GM06990 (cell line): ENCODE data around the gene TGM1.

Source experiments
- DNase-seq: peaks from one replicate; pipeline ENCODE4 v3.0.0-alpha.2; 2011; ENCODE audit not compliant: insufficient read length; ENCODE audit errors: extremely low read depth
- H3K27me3 ChIP-seq: replicated peaks from 2 replicates; pipeline ENCODE4 v1.6.0; 2011; ENCODE audit warnings: low read length; ENCODE audit not compliant: control insufficient read depth, insufficient read depth
- H3K36me3 ChIP-seq: 2 replicates; pipeline ENCODE4 v1.5.1; 2011; ENCODE audit warnings: low read length; ENCODE audit not compliant: control insufficient read depth, insufficient read depth
- H3K4me3 ChIP-seq: replicated peaks from 2 replicates; pipeline ENCODE4 v1.5.1; 2011; ENCODE audit warnings: low read depth, mild to moderate bottlenecking, control low read depth, low read length
- TF ChIP-seq, protein P1 (sequence below): IDR thresholded peaks from 2 replicates; pipeline ENCODE4 v1.5.1; 2011; ENCODE audit warnings: low read length, control low read depth, mild to moderate bottlenecking, inconsistent platforms; ENCODE audit not compliant: insufficient read depth, poor library complexity, severe bottlenecking

The TGM1 gene

DNA sequence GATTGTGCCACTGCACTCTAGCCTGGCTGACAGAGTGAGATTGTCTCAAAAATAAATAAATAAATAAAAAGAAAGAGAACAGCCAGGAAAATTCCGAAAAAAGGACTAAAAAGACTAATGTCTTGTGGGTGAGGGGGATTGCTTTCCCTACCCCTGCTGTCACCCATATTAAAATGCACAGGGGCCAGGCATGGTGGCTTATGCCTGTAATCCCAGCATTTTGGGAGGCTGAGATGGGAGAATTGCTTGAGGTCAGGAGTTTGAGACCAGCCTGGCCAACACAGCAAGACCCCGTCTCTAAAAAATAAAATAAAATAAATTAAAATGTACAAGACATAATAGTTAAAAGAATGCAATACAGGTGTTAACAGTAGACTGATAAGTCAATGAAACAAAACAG lies 30.5 kb upstream of the TGM1 start:
- Histone ChIP-seq H3K27me3 (no peaks in the 10 kb centered on the region), H3K4me3 (no peak overlapping the region), H3K36me3 (peaks cover 24% of the 10 kb centered on the region)
- no peak for DNase-seq
- TF ChIP-seq, protein P1, sequence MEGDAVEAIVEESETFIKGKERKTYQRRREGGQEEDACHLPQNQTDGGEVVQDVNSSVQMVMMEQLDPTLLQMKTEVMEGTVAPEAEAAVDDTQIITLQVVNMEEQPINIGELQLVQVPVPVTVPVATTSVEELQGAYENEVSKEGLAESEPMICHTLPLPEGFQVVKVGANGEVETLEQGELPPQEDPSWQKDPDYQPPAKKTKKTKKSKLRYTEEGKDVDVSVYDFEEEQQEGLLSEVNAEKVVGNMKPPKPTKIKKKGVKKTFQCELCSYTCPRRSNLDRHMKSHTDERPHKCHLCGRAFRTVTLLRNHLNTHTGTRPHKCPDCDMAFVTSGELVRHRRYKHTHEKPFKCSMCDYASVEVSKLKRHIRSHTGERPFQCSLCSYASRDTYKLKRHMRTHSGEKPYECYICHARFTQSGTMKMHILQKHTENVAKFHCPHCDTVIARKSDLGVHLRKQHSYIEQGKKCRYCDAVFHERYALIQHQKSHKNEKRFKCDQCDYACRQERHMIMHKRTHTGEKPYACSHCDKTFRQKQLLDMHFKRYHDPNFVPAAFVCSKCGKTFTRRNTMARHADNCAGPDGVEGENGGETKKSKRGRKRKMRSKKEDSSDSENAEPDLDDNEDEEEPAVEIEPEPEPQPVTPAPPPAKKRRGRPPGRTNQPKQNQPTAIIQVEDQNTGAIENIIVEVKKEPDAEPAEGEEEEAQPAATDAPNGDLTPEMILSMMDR = no peak

DNA sequence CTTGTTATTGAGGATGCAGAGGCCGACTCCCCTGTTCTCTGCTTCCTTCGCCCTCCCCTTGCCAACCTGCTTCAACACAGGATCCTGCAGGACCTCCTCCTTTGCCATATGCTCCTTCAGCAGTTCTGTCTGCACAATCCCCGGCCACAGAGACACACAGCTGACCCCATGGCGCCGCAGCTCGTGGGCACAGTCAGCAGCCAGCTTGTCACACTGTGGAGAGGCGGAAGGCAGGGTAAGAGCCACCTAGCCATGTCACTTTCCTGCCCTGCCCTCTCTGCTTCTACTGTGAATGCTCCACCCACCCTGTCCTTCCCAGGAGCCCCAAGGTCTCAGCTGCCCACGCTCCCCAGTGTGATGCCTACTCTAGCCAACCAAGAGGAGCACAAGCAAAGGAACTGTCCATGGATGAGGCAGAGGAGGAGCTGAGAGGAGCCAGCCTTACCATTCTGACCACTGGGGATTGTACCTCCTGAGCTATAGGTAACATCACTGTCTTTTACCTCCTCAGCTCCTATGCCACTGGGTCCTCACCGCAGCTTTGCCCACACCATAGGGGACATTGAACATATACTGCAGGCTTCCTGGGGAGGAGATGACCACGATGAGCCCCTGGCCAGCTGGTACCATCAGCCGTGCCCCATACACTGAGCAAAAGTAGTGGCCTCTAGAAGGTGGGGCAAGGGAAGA lies 29.3 kb upstream of the TGM1 start:
- H3K36me3 ChIP-seq = peaks cover 24% of the 10 kb centered on the region
- H3K27me3 ChIP-seq = no peaks in the 10 kb centered on the region
- TF ChIP-seq, protein P1 = no peak
- H3K4me3 ChIP-seq = no peak overlapping the region
- no peak for DNase-seq

DNA sequence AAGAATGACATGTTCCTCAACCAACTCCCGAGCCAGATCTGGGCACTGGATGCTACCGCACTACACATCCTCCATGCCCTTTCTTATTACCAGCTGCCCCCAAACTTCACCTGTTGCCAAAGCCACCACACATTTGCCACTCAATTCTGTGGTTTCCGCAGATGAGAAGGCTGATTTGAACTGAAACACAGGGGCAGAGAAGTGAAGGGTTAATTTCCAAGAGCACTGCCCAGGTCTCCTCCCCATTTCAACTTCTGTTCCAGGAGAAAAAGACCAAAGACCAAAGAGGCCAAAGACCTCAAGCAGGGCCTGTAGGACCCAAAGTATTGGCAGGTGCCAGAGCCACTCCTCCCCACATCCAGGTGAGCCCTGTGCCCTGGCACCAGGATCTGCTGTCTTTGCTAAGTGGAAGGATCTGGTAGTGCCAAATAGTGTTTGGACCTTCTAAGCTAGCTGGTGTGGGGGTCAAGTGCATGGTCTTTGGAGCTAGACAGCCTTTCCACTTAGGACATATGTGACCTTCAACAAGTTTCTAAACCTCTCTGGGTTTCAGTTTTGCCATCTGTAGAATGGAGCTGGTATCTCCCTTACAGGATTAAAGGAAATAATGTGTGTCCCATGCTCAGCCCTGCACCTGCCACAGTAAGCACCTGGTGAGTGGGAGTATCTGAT lies 28.6 kb upstream of the TGM1 start:
- Histone ChIP-seq H3K4me3 (no peak overlapping the region), H3K27me3 (no peaks in the 10 kb centered on the region), H3K36me3 (peaks cover 24% of the 10 kb centered on the region)
- TF ChIP-seq, protein P1 = no peak
- DNase-seq = no peak

DNA sequence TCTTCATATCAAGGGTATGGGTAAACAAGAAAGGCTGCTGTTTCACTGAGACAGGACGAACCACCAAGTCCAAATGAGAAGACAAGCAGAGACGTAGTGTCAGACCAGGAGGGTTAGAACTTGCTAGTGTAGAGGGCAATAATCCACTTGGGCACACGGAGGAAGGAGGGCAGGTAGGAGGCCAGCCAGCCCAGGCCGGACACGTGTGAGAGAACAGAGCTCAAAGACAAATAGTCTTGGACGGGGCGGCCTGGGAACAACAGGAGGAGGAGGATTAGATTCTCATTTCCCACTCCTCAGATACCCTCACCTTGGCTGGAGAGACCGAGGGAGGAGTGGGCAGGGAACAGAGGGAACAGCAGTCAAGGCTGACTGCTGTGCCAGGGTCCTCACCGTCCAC lies 27.8 kb upstream of the TGM1 start:
- Histone ChIP-seq H3K4me3 (no peak overlapping the region), H3K27me3 (no peaks in the 10 kb centered on the region), H3K36me3 (peaks cover 22% of the 10 kb centered on the region)
- TF ChIP-seq, protein P1 = no peak
- DNase-seq = no peak

DNA sequence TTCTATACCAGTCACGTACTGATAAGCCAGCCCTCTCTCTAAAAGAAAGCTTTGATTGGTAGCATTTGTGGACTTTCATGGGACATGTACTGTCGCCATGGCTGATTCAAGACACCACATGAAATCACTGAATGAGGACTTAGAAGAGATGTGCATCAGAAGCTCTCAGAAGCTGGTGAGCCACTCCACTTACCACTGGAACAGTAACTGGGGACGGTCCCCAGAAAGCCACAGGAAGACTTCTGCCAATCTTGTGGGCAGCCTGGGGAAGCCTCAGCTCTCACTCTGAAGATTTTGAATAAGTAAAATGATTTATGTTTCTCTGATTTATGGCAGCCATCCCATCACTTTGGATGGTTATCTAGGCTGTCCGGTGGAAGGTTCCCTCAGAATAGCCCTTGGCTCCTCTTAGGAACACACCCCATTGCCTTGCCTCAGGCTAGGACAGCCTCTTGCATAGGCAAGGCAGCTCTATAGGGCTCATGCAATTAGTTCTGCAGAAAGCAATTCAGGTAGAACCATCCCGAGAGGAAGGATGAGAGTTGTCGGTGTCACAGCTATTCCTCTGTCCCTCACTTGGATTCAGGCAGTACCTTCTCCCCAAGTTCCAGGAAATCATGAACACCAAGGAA lies 26.8 kb upstream of the TGM1 start:
- Histone ChIP-seq H3K36me3 (peaks cover 22% of the 10 kb centered on the region), H3K4me3 (no peak overlapping the region), H3K27me3 (no peaks in the 10 kb centered on the region)
- DNase-seq = no peak
- TF ChIP-seq, protein P1 = no peak
